Central memory CD8-positive, alpha-beta T cell (primary cell): ENCODE measurements around the gene PIGB.
"Not testable (repeated sequence)": the region's sequence is repeated elsewhere in the genome, so short reads cannot be mapped to it uniquely, and the experiment has no call there.

Experiments
- ATAC-seq: fragments of 150-1000 bp; cut with Tn5 transposase; replicated peaks from 2 replicates; pipeline ENCODE4 v1.10.0; 2022; ENCODE audit warnings: mild to moderate bottlenecking, moderate FRiP score, moderate number of reproducible peaks; ENCODE audit not compliant: poor library complexity, severe bottlenecking; ENCODE audit errors: extremely low read depth
- DNase-seq, 2 donors: peaks; one replicate each; pipeline ENCODE4 v3.0.0; 2021; ENCODE audit warnings: low spot score in 2 of 2
- H3K27ac Mint-ChIP-seq: one replicate; pipeline ENCODE4 v1.8.0; 2022; ENCODE audit warnings: low read depth, mild to moderate bottlenecking, moderate library complexity, mixed read lengths
- H3K27me3 Mint-ChIP-seq: one replicate; pipeline ENCODE4 v1.8.0; 2022; ENCODE audit warnings: mixed read lengths
- H3K36me3 Mint-ChIP-seq: one replicate; pipeline ENCODE4 v1.8.0; 2022; ENCODE audit warnings: mild to moderate bottlenecking, moderate library complexity, mixed read lengths; ENCODE audit not compliant: insufficient read depth
- H3K4me1 Mint-ChIP-seq: one replicate; pipeline ENCODE4 v1.8.0; 2022; ENCODE audit warnings: mixed read lengths
- H3K4me3 Mint-ChIP-seq: one replicate; pipeline ENCODE4 v1.8.0; 2022; ENCODE audit warnings: mild to moderate bottlenecking, moderate library complexity, mixed read lengths
- H3K9me3 Mint-ChIP-seq: one replicate; pipeline ENCODE4 v1.8.0; 2022; ENCODE audit warnings: mixed read lengths

The PIGB gene

DNA sequence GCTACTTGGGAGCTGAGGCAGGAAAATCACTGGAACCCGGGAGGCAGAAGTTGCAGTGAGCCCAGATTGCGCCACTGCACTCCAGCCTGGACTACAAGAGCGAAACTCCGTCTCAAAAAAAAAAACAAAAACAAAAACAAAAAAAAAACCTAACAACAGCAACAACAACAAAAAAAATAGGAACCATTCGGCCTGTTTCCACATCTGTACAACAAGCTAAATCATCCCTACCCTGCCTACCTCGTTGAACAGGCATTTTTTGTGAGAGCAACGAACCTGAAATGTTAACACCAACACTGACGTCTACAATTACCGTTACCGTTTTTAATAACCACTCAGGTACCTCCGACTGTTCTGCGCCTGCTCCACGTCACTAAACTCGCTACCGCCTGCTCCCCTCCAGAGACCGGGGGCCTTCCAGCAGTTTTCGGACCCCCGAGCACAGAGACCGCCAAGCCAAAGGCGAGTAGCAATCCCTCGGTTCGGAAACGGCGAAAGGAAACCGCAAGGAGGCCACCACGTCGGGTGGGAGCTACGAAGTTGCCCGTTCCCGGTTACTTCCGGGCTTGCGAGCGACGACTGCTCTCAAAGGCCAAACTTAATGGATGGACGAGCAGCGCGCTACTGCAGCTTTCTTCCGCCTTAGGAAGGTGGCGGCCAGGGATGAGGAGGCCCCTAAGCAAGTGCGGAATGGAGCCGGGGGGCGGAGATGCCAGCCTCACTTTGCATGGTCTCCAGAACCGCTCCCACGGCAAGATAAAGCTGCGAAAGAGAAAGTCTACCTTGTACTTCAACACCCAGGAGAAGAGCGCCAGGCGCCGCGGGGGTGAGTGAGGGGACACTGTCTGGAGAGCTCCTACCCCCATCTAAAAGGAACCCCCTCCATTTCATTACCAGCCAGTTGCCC, at the start of gene PIGB, which contains the start of gene PIGBOS1:
Gene PIGB (plus strand): TSS at position 635 of the 907 bp plus-strand sequence. CDS start 29 bp downstream, at position 664.
Gene PIGBOS1 (minus strand): TSS at position 536 of the 907 bp plus-strand sequence. CDS start 1,331 bp downstream, outside the sequence.
- H3K4me1 Mint-ChIP-seq = peaks cover 61% of the 10 kb centered on the region
- H3K36me3 Mint-ChIP-seq = peaks cover 25% of the 10 kb centered on the region
- no peaks in the 10 kb centered on the region for H3K9me3 Mint-ChIP-seq
- DNase-seq (peak; percentile 74 to 75), ATAC-seq (peak; percentile 90)
- peak within 1 kb of the TSS; percentile 100 for H3K27ac Mint-ChIP-seq
- H3K27me3 Mint-ChIP-seq = no peaks in the 10 kb centered on the region
- H3K4me3 Mint-ChIP-seq = peak within 1 kb of the TSS; percentile 98

DNA sequence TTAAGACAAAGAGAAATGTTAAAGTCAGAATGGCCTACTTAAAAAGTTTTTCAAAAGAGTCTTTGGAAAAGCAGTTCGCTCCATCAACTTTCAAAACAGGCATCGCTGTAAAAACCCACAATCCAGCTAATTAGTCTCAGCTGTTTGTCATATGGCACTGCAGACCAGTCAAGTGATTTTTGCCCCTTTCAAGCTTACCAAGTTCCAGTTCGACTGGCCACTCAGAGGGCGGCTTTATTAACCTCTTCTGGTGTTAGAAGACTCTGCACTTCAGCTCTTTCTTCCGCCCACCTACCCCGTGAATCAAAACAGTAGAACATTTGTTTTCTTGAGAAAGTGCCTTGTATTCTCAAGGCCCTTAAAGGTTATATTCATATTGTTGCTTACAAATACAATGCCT, 48.7 kb upstream of the PIGB start:
- Mint-ChIP-seq H3K36me3 (peaks cover 38% of the 10 kb centered on the region), H3K4me3 (peak overlapping the region; percentile 69), H3K27ac (peak overlapping the region; percentile 93), H3K4me1 (peaks cover 90% of the 10 kb centered on the region), H3K27me3 (no peaks in the 10 kb centered on the region), H3K9me3 (no peaks in the 10 kb centered on the region)
- no peak for DNase-seq
- ATAC-seq = no peak

DNA sequence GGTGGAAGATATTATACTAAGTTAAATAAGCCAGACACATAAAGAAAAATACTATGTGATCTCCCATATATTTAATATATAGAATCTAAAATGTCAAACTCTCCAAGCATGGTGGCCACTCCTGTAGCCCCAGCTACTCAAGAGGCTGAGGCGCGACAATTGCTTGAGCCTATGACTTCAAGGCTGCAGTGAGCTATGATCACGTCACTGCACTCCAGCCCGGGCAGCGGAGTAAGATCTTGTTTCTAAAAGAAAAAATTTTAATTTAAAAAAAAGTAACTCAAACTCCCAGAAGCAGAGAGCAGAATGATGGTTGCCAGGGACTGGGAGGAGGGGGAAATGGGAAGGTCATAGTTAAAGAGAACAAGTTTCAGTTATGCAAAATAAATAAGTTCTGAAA, 42.7 kb upstream of the PIGB start:
- no peaks in the 10 kb centered on the region for H3K9me3 Mint-ChIP-seq
- H3K4me1 Mint-ChIP-seq = peaks cover 87% of the 10 kb centered on the region
- peak overlapping the region; percentile 92 for H3K27ac Mint-ChIP-seq
- peak overlapping the region; percentile 80 for H3K4me3 Mint-ChIP-seq
- DNase-seq (no peak), ATAC-seq (no peak)
- H3K36me3 Mint-ChIP-seq = peaks cover 22% of the 10 kb centered on the region
- H3K27me3 Mint-ChIP-seq = no peaks in the 10 kb centered on the region

DNA sequence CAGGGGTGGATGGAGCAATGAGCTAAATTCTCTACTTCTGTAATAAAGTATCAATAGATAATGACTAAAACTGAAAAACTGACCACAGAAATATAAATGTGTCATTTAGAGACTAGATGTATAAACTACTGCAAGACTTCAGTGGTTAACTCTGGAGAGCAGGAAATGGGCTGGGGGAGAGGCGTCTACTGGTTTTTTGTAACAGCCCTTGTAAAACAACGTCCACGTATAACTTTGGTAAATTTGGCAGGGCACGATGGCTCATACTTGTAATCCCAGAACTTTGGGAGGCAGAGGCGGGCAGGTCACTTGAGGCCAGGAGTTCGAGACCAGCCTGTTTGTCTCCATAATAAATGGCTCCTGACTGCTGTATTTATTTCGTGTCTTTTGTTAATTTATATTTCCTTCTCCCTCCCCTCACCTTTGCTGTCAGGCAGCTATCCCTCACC, 41.9 kb upstream of the PIGB start:
- Mint-ChIP-seq H3K36me3 (peaks cover 23% of the 10 kb centered on the region), H3K4me1 (peaks cover 87% of the 10 kb centered on the region), H3K4me3 (peak overlapping the region; percentile 80), H3K27me3 (no peaks in the 10 kb centered on the region), H3K9me3 (no peaks in the 10 kb centered on the region), H3K27ac (peak overlapping the region; percentile 92)
- ATAC-seq = peak; percentile 66
- DNase-seq = peak; percentile 19 to 59

DNA sequence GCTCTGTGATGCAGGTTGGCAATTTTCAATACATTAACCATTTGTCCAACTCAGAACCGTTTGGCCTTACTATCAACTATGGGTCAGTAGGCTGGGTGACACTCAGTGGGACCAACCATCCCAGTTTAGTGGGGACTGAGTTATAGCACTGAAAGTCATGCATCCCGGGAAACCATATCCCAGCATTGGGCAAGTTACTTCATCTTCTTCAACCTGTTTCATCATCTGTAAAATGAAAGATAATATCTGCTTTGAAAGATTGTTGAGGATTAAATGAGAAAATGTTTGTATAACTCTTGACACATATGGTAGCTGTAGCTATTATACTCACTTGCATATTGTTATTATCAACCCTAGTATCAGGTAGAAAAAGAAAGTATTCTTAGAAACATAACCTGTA, 41.3 kb upstream of the PIGB start:
- no peaks in the 10 kb centered on the region for H3K27me3 Mint-ChIP-seq
- peak overlapping the region; percentile 80 for H3K4me3 Mint-ChIP-seq
- H3K9me3 Mint-ChIP-seq = no peaks in the 10 kb centered on the region
- peak overlapping the region; percentile 92 for H3K27ac Mint-ChIP-seq
- peaks cover 23% of the 10 kb centered on the region for H3K36me3 Mint-ChIP-seq
- ATAC-seq (no peak), DNase-seq (no peak)
- peaks cover 89% of the 10 kb centered on the region for H3K4me1 Mint-ChIP-seq

DNA sequence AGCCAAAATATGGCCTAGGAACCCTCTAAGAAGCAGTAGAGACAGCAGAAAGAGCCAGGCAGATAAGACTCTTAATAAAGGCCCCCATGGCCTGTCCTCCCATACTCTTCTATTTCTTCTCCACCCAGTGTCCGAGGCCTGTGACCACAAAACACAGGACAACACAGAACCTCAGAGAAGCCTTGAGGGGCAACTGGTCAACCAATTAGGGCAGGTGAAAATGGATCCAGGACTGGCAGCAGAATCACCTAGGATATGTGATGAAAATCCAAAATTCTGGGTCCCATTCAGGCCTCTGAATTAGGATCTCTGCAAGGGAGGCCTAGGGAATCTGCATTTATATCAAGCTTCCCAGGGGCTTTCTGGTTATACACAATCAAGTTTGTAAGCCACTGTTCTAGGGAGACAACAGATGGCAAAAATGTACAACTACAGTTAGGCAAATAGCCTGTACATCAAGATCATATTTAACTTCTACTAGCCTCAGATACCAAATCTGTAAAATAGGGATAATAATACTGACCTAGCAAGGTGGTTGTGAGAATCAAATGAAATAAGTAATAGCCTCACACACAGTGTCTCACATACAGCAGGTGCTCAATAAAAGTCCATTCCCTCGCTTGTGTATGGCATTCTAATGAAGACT, 39.8 kb upstream of the PIGB start:
- Mint-ChIP-seq H3K36me3 (peaks cover 14% of the 10 kb centered on the region), H3K4me3 (peak overlapping the region; percentile 80), H3K4me1 (peaks cover 90% of the 10 kb centered on the region), H3K27me3 (no peaks in the 10 kb centered on the region), H3K27ac (peak overlapping the region; percentile 92), H3K9me3 (no peaks in the 10 kb centered on the region)
- DNase-seq (no peak), ATAC-seq (no peak)

DNA sequence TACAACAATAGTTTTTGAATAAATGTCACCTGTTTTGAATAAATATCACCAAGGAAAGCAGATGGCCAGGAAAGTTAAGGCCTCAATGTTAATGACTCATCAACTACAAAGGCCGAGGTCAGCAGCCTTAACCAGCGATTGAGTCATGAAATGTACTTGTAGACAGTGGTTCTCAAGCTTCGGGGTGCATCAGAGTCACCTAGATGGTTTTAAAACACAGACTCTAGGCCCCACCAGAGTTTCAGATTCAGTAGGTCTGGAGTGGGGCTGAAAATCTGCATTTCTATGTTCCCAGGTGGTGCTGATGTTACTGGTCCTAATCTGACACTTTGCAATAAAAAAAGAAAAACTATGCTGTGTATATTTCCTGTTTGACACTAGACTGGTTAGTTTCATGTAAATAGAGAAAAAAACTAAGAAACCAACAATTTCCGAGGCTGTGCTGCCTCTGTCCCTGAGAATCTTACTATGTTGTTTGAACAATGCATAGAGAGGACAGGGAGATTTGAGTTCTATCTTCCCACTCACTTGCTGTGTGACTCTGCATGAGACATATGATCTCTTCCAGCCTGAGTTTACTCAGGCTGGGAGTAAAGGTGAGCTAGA, 39.2 kb upstream of the PIGB start:
- Mint-ChIP-seq H3K9me3 (no peaks in the 10 kb centered on the region), H3K4me1 (peaks cover 93% of the 10 kb centered on the region), H3K27me3 (no peaks in the 10 kb centered on the region), H3K36me3 (peaks cover 14% of the 10 kb centered on the region), H3K4me3 (peak overlapping the region; percentile 80), H3K27ac (peak overlapping the region; percentile 92)
- DNase-seq = peak in 1 of 2 donors; percentile 38
- ATAC-seq = peak; percentile 55

DNA sequence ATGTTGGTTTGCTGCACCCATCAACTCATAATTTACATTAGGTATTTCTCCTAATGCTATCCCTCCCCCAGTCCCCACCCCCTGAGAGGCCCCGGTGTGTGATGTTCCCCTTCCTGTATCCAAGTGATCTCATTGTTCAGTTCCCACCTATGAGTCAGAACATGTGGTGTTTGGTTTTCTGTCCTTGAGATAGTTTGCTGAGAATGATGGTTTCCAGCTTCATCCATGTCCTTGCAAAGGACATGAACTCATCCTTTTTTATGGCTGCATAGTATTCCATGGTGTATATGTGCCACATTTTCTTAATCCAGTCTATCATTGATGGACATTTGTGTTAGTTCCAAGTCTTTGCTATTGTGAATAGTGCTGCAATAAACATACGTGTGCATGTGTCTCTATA, 38.4 kb upstream of the PIGB start:
- H3K4me3 Mint-ChIP-seq = peak overlapping the region; percentile 50
- DNase-seq, ATAC-seq, H3K9me3 Mint-ChIP-seq, H3K27me3 Mint-ChIP-seq: not testable (repeated sequence)
- peaks cover 15% of the 10 kb centered on the region for H3K36me3 Mint-ChIP-seq
- H3K27ac Mint-ChIP-seq = peak overlapping the region; percentile 92
- peaks cover 93% of the 10 kb centered on the region for H3K4me1 Mint-ChIP-seq

DNA sequence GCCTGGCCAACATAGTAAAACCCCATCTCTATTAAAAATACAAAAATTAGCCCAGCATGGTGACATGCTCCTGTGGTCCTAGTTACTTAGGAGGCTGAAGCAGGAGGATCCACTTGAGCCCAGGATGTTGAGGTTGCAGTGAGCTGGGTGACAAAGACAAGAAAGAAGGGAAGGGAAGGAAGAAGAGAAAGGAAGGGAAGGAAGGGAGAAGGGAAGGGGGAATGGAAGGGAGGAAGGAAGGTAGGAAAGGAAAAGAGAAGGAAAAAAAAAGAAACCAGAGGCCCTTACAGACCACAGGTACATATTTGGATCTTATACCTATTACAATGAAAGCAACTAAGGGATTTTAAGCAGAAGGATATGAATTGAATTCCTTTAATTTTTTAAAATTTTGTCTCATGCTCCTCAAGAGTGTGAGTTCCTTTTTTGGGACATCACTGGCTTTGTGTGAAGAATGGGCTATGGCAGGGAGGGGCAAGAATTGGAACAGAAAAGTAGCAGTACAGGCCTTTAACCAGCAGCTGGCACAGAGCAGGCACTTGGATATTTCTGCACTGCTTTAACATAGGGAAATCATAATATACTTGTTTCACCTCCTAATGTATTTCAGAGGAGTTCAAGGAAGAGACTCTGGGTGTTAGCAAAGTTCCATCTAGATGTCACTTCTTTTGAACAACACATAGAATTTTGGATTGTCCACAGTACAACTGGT, 37.3 kb upstream of the PIGB start:
- peaks cover 21% of the 10 kb centered on the region for H3K36me3 Mint-ChIP-seq
- ATAC-seq = no peak
- H3K4me3 Mint-ChIP-seq = peak overlapping the region; percentile 74
- H3K27me3 Mint-ChIP-seq = no peaks in the 10 kb centered on the region
- DNase-seq = no peak
- H3K4me1 Mint-ChIP-seq = peaks cover 93% of the 10 kb centered on the region
- peak overlapping the region; percentile 29 for H3K27ac Mint-ChIP-seq
- H3K9me3 Mint-ChIP-seq = no peaks in the 10 kb centered on the region

DNA sequence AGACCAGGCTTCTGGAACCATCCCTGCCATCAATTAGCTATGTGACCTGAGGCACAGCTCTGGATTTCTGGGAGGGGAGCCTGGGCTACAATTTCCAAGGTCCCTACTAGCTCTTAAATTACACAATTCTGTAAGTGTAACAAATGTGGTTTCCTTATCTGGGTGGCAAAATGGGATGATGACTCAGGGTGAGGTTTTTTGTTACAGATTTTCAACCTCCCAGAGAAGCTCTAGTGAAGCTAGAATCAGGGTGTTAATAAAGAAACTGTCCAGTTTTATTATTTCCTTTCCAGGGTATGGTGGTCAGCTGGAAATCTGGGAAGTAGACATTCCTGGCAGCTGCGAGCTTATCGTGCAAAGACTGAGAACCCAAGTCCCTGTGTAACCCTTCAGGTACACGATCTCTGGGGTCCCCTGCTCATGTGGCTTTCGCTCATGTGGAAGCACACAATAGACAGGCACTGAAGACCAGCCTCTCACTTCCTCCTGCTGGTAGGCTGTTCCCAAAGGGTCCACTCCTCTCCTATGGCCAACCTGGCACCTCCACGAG, 36.7 kb upstream of the PIGB start:
- Mint-ChIP-seq H3K9me3 (no peaks in the 10 kb centered on the region), H3K4me1 (peaks cover 93% of the 10 kb centered on the region), H3K4me3 (peak overlapping the region; percentile 74), H3K36me3 (peaks cover 18% of the 10 kb centered on the region), H3K27ac (peak overlapping the region; percentile 95), H3K27me3 (no peaks in the 10 kb centered on the region)
- peak; percentile 48 for ATAC-seq
- DNase-seq = peak in 1 of 2 donors; percentile 22

DNA sequence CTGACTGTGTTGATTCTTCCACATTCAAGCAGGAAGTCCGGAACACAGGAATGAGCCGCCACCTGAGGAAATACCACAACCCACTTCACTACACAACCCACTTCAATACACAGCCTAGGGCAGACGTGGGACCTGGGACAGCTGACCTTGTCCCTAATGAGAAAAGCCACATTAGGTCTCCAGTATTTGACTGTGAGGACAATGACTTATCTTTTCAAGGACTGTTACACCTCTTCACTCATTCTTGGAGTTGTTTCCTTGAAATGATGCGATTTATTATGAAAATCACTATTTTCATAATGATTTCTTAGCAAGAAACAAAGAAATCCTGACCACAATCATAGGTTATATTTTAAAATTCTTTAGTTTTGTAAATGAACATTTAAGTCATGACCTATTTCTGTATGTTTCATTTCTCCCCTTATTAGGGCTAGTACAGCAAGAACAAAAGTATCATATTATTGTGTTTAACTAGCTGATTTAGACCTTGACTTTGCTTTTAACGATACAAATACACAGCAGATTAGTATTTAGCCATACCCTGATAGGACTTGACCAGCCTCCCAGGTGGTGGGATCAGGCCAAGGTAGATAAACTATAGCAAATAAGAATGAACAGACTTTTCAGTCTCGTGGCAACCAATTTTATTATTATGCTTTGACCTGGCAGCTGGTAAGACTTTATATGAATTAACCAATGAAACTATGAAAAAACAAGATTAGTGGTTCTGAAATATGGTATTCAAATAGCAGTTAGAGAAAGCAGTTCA, 35.5 kb upstream of the PIGB start:
- peaks cover 95% of the 10 kb centered on the region for H3K4me1 Mint-ChIP-seq
- DNase-seq (no peak), ATAC-seq (no peak)
- H3K36me3 Mint-ChIP-seq = peaks cover 21% of the 10 kb centered on the region
- no peaks in the 10 kb centered on the region for H3K27me3 Mint-ChIP-seq
- peak overlapping the region; percentile 74 for H3K4me3 Mint-ChIP-seq
- H3K9me3 Mint-ChIP-seq = no peaks in the 10 kb centered on the region
- peak overlapping the region; percentile 95 for H3K27ac Mint-ChIP-seq
